Stimulated activated CD4-positive, alpha-beta T cell treated with anti-CD3 and anti-CD28 coated beads, TNF-alpha, amount 100 ng/mL, for 1 hour (primary cell): ENCODE data around the gene CNTNAP5.

ENCODE experiments used
- DNase-seq, 3 donors: peaks; one replicate each; pipeline ENCODE4 v3.0.0-alpha.2; 2020; ENCODE audit warnings: low read depth in 3 of 3, low spot score in 1 of 3

The CNTNAP5 gene

DNA sequence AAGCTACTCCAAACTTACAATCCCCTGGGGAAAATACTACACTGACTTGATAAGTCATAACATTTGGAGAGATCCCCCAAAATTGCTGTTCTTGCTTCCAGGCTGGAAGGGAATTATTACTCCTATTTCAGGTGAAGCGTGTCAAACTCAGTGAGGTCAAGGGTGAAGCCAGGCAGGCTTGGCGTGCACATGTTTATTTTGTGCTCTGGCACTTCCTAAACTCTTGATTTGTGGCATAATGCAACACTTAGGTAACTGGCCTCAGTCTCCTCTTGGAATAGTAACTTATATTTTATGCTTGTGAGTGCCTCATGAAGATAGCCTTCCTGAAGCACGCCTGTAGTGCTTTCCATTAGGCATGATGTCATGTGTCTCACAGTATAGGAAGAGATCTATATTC lies 751.2 kb downstream of the CNTNAP5 start:
- no peak for DNase-seq

DNA sequence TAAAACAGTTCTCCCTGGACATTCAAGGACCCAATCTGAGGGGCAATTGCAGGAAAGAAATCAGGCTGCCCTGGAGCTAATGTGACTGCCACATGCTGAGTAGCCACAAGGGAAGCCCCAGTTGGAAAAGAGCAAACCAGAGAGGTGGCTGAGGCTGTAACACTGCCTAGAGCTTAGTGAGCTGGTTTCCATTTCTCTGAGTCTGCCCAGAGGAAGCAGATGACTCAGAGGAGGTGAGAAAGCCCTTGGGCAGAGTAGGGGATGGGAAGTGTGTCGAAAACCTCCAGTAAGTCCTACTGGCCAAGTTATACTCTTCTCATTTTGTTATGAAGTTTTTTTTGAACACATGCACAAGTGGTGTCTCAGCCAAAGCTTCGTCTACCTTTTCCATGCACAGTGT lies 753.0 kb downstream of the CNTNAP5 start:
- DNase-seq: no peak

GRCh38 chr2:124796647-124797046 lies 771.6 kb downstream of the CNTNAP5 start:
- DNase-seq: no peak

DNA sequence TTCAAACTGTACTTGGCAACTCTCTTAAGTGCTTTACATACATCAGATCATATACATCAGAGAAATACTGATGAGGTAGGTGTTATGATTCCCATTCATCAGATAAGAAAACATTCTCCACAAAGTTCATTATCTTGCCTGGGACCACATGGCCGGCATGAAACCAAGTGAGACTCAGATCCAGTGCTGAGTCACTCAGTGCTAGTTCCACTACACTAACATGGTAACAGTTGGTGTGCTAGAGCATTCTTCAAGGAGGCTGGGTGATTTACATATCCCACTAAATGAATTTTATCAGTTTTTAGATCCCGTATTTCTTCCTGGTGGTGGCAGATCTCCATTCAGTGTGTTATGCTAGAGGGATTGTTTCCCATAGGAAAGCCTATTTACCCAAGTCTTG lies 772.0 kb downstream of the CNTNAP5 start:
- DNase-seq: no peak

GRCh38 chr2:124798551-124798950 lies 773.5 kb downstream of the CNTNAP5 start:
- no peak for DNase-seq

- DNase-seq: no peak
Measured at GRCh38 chr2:124804014-124804940, 779.2 kb downstream of the CNTNAP5 start.

DNA sequence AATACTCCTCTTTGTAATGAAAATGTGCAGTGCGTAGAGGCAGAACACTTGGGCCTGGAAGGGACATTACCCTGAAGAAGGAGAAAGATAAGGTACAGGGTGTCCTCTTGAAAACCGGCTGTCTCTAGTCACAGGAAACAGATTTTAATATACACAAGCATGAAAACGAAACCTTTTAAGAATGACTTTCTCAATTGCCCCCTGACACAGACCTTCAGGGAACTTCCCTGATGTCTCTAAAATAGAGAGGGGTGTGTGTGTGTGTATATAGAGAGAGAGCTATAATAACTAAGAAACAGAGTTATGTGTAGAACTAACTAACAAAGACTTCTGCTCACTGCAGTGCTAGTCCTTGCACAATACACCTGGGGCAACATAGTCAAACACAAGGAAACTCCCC lies 780.0 kb downstream of the CNTNAP5 start:
- DNase-seq: no peak

GRCh38 chr2:124810132-124810531 lies 785.0 kb downstream of the CNTNAP5 start:
- no peak for DNase-seq

- no peak for DNase-seq
Measured at GRCh38 chr2:124814968-124815745, 790.1 kb downstream of the CNTNAP5 start.

DNA sequence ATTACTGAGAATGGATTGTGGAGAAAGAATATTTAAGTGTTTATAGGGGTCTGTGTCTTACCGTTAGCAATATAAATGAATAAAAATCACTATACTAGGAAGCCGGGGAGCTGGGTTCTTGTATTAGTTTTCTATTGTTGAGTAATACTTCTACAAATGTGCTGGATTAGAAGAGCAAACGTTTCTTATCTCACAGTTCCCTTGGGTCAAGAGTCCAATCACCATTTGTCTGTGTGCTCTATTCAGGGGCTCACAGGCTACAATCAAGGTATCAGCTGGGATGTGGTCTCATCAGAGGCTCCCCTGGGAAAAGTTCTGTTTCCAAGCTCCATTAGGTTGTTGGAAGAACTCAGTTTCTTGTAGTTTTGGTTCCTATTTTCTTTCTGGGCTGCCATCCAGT lies 790.9 kb downstream of the CNTNAP5 start:
- DNase-seq: no peak

DNA sequence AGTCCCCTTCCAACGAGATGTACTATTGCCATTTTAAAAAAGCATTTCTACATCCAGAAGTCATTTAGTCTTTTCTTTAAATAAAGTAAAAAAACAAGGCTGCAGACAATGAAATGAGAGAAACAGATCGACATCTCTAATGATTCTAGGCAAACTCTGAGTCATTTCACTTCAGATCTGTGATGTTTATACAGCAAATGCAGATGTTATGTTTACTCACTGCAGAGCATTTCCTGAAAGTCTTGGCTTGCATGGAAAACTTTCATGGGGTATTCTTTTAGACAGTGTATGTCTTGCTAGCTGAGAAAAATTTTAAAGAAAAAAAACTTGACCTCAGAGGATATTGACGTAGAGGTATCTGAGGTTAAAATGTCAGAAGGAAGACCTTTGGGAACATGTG lies 797.4 kb downstream of the CNTNAP5 start:
- no peak for DNase-seq

DNA sequence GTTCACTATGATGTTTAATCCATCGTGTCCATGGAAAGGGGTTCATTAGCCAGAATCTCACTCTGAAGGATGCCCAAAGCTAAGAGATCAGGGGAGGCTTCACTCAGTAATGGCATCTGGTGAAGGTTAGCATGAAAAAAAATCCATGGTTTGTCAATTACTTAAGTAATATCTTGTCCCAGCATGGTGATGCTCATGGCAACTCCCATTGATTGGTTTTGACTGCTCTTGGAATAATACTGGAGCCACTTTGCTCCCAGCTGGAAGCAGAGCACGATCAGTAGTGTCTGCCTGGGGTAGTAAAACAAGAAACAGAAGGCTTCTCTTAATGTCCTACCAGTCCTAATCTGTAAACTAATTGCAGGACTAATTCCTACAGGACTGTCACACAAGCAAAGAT lies 799.4 kb downstream of the CNTNAP5 start:
- no peak for DNase-seq

- DNase-seq: no peak
Measured at GRCh38 chr2:124832521-124832920, 807.4 kb downstream of the CNTNAP5 start.

- DNase-seq: no peak
Measured at GRCh38 chr2:124834331-124834730, 809.2 kb downstream of the CNTNAP5 start.

DNA sequence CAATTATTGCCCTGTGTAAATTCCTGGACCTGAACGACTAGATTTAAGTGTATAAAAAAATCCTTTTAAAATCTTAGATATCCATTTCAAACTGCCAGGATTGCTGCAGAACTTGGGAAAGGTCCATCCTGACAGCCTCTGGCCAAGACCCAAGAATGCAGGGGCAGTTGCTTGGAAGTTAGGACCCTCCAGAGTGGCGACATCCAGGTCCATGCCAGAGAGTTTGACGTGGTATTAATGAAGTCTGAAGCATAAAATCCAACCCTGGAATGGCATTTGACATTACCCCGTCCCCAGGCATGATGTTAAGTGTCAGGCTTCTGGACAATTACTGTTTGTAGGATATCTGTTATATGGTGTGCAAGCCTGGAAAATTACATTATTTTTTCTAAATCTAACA lies 810.2 kb downstream of the CNTNAP5 start:
- no peak for DNase-seq

- DNase-seq: no peak
Measured at GRCh38 chr2:124836416-124836815, 811.3 kb downstream of the CNTNAP5 start.

DNA sequence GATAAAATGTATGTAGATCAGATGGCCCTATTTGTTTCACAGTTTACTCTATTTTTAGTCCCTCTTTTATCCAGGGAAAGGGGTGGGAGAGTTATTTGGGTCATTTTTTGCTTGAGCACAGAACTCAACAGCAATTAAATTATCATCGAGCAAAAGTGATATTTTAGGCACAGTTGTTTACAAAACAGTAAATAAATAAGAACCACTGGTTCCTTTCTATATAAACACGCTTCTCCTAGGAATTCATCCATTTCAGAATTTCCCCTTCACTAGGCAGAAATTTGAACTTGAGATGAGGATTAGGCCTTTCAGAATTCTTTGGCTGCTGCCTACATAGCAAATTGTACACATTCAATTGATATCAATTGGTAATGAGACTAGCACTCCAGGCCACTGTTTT lies 812.4 kb downstream of the CNTNAP5 start:
- DNase-seq: no peak

DNA sequence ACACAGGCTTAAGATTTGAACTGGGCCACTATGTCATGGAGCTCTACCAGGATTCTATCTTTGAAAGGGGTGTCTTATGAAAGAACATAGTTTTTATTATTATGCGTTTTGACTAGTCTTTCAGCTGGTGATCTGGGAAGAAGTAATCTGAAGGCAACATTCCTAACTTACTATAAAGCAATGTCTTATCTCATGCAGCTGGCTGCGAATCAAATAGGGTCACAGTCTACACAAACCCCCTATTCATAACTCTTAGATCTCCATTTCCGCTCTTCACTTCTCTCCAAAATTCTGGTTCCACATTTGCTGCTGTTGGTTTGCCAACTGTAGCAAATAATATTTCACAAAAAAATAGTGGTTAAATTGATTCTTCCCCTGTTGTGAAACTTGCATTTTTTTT lies 813.3 kb downstream of the CNTNAP5 start:
- DNase-seq: no peak

GRCh38 chr2:124867247-124867646 lies 842.2 kb downstream of the CNTNAP5 start:
- no peak for DNase-seq

DNA sequence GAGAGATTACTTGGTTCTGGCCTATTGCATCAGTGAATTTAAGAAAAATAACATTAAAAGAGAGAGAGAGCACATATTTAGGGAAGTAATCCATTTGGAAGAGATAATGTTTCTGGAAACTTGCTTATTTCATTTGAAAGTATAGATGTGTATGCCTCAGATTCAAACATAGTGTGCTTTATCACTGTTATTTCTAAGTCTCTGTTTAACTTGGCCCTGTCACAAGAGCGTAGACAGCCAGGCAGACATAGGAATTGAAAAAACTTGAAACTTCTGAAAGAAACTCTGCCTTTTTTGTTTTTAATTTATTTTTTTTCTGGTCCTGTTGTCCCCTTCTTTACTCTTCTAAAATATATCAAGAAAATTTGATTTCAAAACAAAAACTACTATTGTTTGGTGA lies 849.1 kb downstream of the CNTNAP5 start:
- no peak for DNase-seq

GRCh38 chr2:124874676-124875075 lies 849.6 kb downstream of the CNTNAP5 start:
- DNase-seq: no peak

GRCh38 chr2:124875627-124876244 lies 850.6 kb downstream of the CNTNAP5 start:
- DNase-seq: no peak
